AG09309 (cell line): ENCODE data around the gene CHRM2.

ENCODE experiments used
- DNase-seq: peaks from one replicate; pipeline ENCODE4 v3.0.0-alpha.2; 2010; ENCODE audit warnings: low read depth
- H3K4me3 ChIP-seq: 2 replicates; pipeline ENCODE4 v1.5.1; 2011; ENCODE audit warnings: mild to moderate bottlenecking, low read depth, low read length, moderate library complexity; ENCODE audit not compliant: control insufficient read depth
- CTCF ChIP-seq: IDR thresholded peaks from 2 replicates; pipeline ENCODE4 v1.5.1; 2011; ENCODE audit warnings: mild to moderate bottlenecking, low read depth, low read length, inconsistent platforms; ENCODE audit not compliant: insufficient read depth, control insufficient read depth; ENCODE audit errors: missing control alignments

Gene CHRM2

DNA sequence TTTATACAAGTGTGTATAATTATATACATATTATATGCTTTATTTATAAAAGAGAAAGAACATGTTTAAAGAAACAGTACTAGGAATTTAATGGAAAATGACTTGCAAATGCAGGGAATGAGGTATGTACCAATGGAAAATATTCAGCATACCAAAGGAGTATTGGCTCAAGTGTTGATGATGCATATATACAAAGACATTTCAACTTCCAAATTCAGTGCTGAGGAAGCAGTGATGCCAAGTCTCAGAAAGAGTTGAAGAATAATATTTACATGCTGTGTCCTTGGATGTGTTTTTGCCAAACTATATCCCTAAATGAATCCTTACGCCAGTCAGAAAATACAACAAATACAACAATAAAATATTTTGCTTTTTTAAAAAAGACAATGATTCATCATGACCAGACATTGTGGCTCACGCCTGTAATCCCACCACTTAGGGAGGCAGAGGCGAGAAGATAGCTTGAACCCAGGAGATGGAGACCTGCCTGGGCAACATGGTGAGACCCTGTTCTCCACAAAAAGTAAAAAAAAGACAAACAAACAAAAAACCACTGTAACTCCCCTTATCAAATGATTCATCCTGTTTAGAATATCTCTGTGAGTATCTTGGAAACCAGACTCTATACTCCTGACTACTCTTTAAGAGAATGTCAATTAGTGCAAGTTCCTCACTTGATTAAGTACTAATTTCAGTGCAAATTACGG, 157.2 kb downstream of the CHRM2 start:
- peak; percentile 20 for DNase-seq
- H3K4me3 ChIP-seq = no peak overlapping the region
- TF ChIP-seq CTCF = no peak

DNA sequence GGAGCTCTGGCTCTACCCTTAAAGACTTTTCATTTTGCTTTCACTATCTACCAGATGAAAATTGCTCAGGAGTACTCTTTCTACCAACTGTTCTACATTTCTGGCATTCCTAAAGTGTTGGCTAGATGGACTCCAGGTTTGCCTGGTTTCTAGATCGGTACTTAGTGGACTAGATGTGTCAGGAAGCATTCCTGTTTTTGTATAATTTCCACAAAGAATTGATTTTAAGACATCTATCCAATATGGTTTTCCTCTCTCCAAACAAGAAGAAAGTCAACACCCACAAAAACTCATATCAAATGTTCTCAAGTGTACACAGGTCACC, 157.7 kb downstream of the CHRM2 start:
- no peak for DNase-seq
- no peak overlapping the region for H3K4me3 ChIP-seq
- no peak for TF ChIP-seq CTCF

DNA sequence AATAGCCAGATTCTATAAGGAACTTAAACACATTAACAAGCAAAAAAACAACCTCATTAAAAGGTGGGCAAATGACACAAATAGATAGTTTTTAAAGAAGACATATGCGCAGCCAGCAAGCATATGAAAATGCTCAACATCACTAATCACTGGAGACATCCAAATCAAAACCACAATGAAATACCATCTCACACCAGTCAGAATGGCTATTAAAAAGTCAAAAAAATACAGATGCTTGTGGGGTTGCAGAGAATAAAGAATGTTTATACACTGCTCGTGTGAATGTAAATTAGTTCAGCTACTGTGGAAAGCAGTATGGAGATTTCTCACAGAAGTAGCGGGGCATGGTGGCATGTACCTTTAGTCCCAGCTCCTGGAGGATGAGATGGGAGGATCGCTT, 164.0 kb downstream of the CHRM2 start:
- TF ChIP-seq CTCF = no peak
- DNase-seq = peak; percentile 21
- no peak overlapping the region for H3K4me3 ChIP-seq

GRCh38 chr7:137036768-137037167, 168.3 kb downstream of the CHRM2 start:
- H3K4me3 ChIP-seq = no peak overlapping the region
- no peak for TF ChIP-seq CTCF

GRCh38 chr7:137038706-137039105, 170.3 kb downstream of the CHRM2 start:
- DNase-seq = no peak
- no peak overlapping the region for H3K4me3 ChIP-seq
- no peak for TF ChIP-seq CTCF

More at GRCh38 chr7:137036768-137037167, 168.3 kb downstream of the CHRM2 start:
- DNase-seq = no peak

DNA sequence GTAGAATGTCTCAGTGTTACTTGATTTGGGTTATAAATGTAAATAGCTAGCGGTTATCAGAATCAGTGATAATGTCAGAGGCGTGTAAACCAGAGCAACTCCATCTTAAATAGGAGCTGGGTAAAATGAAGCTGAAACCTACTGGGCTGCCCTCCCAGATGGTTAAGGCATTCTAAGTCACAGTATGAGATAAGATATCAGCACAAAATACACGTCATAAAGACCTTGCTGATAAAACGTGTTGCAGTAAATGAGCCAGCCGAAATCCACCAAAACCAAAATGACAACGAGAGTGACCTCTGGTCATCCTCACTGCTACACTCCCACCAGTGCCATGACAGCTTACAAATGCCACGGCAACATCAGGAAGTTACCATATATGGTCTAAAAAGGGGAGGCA, 172.3 kb downstream of the CHRM2 start:
- no peak overlapping the region for H3K4me3 ChIP-seq
- no peak for DNase-seq
- no peak for TF ChIP-seq CTCF
